ENCODE measurements around the gene IQGAP3. TPM values are rescaled to one million over a fixed set of nuclear protein-coding genes. Genes with fewer than 3 reads are reported as not detected.

IQGAP3 gene
- total RNA-seq, 4 donors from 2014 or later = 0.09 to 13.2 TPM; not detected in 2

- H3K27ac ChIP-seq = peak overlapping the region; percentile 100
- no peaks in the 10 kb centered on the region for H3K27me3 ChIP-seq
- TF ChIP-seq POLR2A (IDR thresholded peaks at IDR 0.05) = no peak
- TF ChIP-seq CTCF (IDR thresholded peaks at IDR 0.05) = peak in 1 of 4 experiments; percentile 6
- intact Hi-C loops (cut with DNase I; ENCODE audit: low total_unique reads) = no loop called here
- H3K4me1 ChIP-seq = peaks cover 17 to 18% of the 10 kb centered on the region in 2 donors
- DNase-seq = no peak
- H3K9me3 ChIP-seq = no peaks in the 10 kb centered on the region
- no peak overlapping the region for H3K4me3 ChIP-seq
- H3K36me3 ChIP-seq = no peaks in the 10 kb centered on the region
These were observed 69.9 kb downstream of the IQGAP3 start for GRCh38 chr1:156502391-156502893.

GRCh38 chr1:156500793-156501506 lies 71.4 kb downstream of the IQGAP3 start:
- Histone ChIP-seq H3K4me1 (peaks cover 17 to 18% of the 10 kb centered on the region in 2 donors), H3K9me3 (no peaks in the 10 kb centered on the region), H3K27ac (peak overlapping the region; percentile 100), H3K27me3 (no peaks in the 10 kb centered on the region), H3K36me3 (no peaks in the 10 kb centered on the region), H3K4me3 (peak overlapping the region; percentile 84 to 93)
- intact Hi-C loops (cut with DNase I; ENCODE audit: low total_unique reads) = no loop called here
- peak; percentile 94 to 95 for DNase-seq
- TF ChIP-seq POLR2A (IDR thresholded peaks at IDR 0.05) (peak; percentile 28 to 99), CTCF (IDR thresholded peaks at IDR 0.05) (peak; percentile 40 to 57 (median 48))

DNA sequence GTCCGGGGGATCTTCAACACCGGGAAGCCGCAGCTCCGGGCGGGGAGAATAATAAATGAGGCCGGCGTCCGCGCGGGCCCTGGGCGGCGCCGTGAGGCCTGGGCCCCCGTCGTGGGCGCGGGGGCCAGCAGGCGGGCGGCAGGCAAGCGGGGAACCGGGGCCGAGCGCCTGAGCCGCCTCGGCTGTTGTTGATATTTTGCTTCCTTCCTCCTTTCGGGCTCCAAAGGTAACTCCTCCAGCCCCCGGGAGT lies 71.9 kb downstream of the IQGAP3 start, which contains the start of gene MEF2D:
MEF2D (minus strand) TSS at position 233 of the 250 bp plus-strand sequence. CDS start 17,483 bp downstream, outside the sequence.
- TF ChIP-seq POLR2A (IDR thresholded peaks at IDR 0.05) (peak; percentile 70 to 93), CTCF (IDR thresholded peaks at IDR 0.05) (peak in 1 of 4 experiments; percentile 19)
- no peaks in the 10 kb centered on the region for H3K36me3 ChIP-seq
- DNase-seq = no peak
- H3K9me3 ChIP-seq = no peaks in the 10 kb centered on the region
- intact Hi-C loops (cut with DNase I; ENCODE audit: low total_unique reads) = no loop called here
- peak within 1 kb of the TSS; percentile 84 to 93 for H3K4me3 ChIP-seq
- H3K27me3 ChIP-seq = no peaks in the 10 kb centered on the region
- H3K4me1 ChIP-seq = peaks cover 17 to 19% of the 10 kb centered on the region in 2 donors
- H3K27ac ChIP-seq = peak within 1 kb of the TSS; percentile 100

DNA sequence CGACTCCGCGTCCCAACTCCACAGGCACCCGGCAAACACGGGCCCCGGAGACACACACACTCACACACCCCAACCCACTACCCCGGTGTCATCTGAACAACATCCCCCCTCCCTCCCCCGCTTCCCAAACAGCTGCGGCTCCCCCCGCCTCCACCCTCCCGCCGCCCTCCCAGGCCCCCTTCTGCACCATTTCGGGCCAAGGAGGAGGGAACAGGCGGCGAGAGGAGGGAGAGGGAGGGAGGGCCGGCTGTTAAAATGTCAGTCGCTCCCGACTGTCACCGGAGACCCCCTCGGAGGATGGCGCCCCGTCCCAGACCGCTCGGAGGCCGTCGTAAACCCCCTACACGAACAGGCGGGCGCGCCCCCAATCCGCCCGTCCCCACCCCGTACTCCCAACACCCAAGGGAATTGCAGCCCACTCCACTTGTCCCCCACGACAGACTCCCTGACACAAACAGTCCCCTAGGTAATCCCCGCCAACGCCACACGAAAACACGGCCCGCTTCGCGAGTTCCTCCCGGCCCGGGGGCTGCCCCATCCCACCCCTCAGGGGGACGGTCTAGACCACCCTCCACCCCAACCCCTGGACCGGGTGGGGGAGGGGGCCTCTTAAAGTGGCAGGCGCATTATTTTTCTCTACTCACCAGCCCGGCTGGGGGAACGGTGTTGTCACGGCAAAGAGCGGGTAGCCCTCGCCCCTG lies 72.4 kb downstream of the IQGAP3 start:
- Histone ChIP-seq H3K27ac (peak overlapping the region; percentile 100), H3K27me3 (no peaks in the 10 kb centered on the region), H3K9me3 (no peaks in the 10 kb centered on the region), H3K4me1 (peaks cover 17 to 24% of the 10 kb centered on the region in 2 donors), H3K4me3 (peak overlapping the region; percentile 84 to 93), H3K36me3 (no peaks in the 10 kb centered on the region)
- peak; percentile 72 to 74 for DNase-seq
- intact Hi-C loops (cut with DNase I; ENCODE audit: low total_unique reads) = no loop called here
- TF ChIP-seq CTCF (IDR thresholded peaks at IDR 0.05) (no peak), POLR2A (IDR thresholded peaks at IDR 0.05) (no peak)

Measured in uterus (tissue), 4 donors.